HG03175 (cell line): ENCODE measurements around the gene HMGCL.
"Not testable (repeated sequence)": the region's sequence is repeated elsewhere in the genome, so short reads cannot be mapped to it uniquely, and the experiment has no call there.

Source experiments
- ATAC-seq: cut with Tn5 transposase; IDR thresholded peaks from one replicate; pipeline ENCODE4 v1.9.1; 2021; ENCODE audit warnings: mild to moderate bottlenecking, moderate library complexity; ENCODE audit not compliant: unreplicated experiment

The HMGCL gene

DNA sequence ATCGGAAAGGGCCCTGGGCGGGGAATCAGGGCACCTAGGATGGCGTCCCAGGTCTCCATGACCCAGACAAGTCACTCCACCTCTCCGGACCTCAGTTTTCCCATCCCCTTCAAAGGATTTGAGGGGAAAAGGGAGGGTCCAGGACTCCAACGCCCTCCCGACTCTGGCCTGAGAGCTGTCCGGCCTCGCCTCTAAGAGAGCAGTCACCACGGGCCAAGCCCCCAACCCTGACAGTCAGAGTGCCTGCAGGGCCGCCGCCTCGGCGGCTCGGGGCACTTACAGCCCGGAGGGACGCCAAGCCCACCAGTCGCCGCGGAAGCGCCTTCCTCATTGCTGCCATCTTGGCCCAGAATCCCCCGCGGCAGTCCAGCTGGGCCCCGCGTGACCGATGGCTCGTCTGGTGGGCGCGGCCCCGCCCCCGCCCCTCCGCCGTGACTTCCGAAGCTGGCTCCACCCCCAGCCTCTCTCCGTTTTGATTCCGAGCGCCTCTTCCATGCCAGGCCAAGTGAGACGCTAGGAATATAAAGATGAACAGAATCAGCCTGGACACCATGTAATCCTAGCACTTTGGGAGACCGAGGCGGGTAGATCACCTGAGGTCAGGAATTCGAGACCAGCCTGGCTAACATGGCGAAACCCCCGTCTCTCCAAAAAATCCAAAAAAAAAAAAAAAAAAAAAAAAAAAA is at the start of gene HMGCL:
TSS of gene HMGCL (minus strand) at position 354 of the 686 bp plus-strand sequence. CDS start at position 340, 14 bp downstream.
- peak; percentile 83 for ATAC-seq

DNA sequence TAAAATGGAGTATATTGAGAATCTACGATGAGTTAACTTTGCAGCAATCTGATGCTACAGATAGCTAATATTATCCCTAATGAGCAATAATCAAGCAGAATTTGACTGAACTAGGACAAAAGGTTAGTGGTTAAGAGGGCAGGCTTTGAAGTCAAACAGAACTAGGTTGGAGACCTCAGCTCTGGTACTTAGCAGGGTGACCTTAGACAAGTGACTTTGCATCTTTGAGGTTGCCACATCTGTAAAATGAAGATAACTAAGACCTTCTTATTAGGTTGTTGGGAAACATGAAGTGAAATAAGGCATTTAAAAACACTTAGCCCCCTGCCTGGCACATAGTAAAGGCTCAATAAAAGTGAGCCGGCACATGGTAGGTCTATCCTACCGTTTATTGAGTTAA is 47.2 kb upstream of the HMGCL start:
- no peak for ATAC-seq

DNA sequence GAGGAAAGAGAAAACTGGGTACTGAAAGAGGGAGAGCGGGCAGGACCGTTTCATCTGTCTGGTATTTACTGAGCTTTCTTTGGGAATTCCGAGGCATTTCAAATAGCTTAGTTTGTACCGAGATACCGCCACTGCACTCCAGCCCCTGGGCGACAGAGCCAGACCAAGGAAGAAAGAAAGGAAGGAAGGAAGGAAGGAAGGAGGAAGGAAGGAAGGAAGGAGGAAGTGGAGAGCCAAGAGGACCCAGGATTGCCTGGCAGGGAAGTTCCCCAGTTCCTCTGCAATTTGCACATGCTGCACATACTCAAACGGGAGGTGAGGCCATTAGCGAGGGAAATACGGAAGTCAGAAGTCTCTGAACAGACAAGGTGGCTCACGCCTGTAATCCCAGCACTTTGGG is 43.8 kb upstream of the HMGCL start:
- ATAC-seq, result no peak

GRCh38 chr1:23868557-23869016 is 43.4 kb upstream of the HMGCL start:
- no peak for ATAC-seq

- peak; percentile 93 for ATAC-seq
Measured at GRCh38 chr1:23867895-23868556, 42.8 kb upstream of the HMGCL start, which contains the start of gene FUCA1. Gene FUCA1 (minus strand): TSS chr1:23868290. CDS start chr1:23868286, 4 bp downstream.

GRCh38 chr1:23867542-23867894 is 42.3 kb upstream of the HMGCL start:
- ATAC-seq, result no peak

DNA sequence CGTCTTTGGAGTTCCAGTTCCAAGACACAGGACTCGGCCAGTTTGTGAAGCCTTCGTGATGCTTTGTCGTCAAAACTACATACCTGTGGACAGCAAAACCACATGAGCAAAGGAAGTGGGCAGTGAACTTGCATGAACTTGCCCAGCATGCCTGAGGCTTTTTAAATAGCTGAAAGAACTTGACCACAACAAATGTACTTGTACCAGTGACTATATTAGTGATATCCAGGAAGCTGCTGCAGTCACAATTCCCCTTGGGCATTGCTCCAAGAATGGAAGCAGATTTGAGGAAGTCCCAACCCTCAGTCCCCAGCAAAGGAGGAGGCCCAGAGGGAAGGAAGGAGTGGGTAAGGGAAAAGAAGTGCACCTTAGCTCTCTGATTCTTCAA is 40.3 kb upstream of the HMGCL start:
- ATAC-seq, result no peak

GRCh38 chr1:23864801-23865542 is 39.7 kb upstream of the HMGCL start:
- no peak for ATAC-seq

- ATAC-seq, result no peak
Measured at GRCh38 chr1:23862640-23863039, 37.4 kb upstream of the HMGCL start.

- no peak for ATAC-seq
Measured at GRCh38 chr1:23854568-23854967, 29.3 kb upstream of the HMGCL start.

DNA sequence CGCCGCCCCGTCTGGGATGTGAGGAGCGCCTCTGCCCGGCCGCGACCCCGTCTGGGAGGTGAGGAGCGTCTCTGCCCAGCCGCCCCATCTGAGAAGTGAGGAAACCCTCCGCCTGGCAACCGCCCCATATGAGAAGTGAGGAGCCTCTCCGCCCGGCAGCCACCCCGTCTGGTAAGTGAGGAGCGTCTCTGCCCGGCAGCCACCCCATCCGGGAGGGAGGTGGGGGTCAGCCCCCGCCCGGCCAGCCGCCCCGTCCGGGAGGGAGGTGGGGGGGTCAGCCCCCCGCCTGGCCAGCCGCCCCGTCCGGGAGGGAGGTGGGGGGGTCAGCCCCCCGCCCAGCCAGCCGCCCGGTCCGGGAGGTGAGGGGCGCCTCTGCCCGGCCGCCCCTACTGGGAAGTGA is 27.9 kb upstream of the HMGCL start:
- ATAC-seq, result not testable (repeated sequence)

- not testable (repeated sequence) for ATAC-seq
Measured at GRCh38 chr1:23851406-23851805, 26.2 kb upstream of the HMGCL start.

GRCh38 chr1:23848673-23849616 is 23.7 kb upstream of the HMGCL start:
- ATAC-seq, result no peak

DNA sequence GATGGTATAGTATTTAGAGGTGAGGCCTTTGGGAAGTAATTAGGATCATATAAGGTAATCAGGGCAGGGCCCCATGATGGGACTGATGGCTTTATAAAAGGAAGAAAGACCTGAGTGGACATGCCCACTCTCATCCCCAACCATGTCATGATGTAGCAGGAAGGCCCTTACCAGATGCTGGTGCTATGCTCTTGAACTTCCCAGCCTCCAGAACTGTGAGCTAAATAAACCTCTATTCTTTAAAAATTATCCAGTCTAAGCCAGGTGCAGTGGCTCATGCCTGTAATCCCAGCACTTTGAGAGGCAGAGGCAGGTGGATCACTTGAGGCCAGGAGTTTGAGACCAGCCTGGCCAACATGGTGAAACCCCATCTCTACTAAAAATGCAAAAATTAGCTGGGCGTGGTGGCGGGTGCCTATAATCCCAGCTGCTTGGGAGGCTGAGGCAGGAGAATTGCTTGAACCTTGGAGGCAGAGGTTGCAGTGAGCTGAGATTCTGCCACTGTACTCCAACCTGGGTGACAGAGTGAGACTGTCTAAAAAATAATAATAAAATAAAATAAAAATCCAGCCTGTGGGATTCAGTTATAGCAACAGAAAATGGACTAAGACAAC is 22.4 kb upstream of the HMGCL start:
- not testable (repeated sequence) for ATAC-seq

- ATAC-seq, result no peak
Measured at GRCh38 chr1:23845163-23845562, 19.9 kb upstream of the HMGCL start.

DNA sequence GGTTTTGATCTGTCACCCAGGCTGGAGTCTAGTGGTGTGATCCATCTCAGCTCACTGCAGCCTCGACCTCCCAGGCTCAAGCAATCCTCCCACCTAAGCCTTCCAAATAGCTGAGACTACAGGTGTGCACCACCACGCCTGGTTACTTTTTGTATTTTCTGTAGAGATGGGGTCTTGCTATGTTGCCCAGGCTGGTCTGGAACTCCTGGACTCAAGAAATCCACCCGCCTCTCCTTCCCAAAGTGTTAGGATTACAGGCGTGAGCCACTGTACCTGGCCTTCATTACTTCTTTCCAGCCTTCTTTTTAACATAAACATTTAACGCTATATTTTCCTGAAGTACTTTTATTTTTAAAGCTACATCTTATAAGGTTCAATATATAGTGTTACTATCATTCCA is 18.4 kb upstream of the HMGCL start:
- no peak for ATAC-seq

DNA sequence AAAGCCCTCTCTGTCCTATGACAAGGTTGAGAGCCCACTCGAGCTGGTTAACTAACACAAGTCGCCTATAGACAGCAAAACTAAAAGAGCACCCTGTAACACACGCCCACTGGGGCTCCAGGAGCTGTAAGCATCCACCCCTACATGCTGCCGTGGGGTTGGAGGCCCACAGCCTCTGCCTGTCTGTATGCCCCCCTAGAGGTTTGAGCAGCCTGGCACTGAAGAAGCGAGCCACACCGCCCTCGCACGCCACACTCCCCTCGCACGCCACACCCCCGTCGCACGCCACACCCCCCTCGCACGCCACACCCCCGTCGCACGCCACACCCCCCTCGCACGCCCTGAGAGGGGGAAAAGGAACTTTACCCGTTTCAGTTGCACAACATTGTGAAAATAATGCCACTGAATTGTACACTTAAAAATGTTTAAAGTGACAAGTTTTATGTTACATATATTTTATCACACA is 13.2 kb upstream of the HMGCL start:
- peak; percentile 66 for ATAC-seq

DNA sequence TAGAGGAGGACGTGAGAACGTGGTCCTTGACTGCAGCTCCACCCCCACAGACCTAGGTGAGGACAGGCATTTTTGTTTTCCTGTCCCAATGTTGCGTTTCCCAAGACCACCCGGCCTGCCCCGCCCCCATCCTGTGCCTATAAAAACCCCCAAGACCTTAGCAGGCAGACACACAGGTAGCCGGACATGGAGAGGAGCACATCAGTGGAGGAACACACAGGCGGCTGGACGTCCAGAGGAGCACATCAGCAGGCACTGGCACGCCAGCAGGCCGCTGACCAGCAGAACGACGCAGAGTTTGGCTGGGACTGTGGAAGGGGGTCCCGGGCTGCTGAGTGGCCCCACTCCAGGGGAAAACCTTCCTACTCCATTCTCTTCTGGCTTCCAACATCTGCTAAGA is 12.7 kb upstream of the HMGCL start:
- ATAC-seq, result no peak

DNA sequence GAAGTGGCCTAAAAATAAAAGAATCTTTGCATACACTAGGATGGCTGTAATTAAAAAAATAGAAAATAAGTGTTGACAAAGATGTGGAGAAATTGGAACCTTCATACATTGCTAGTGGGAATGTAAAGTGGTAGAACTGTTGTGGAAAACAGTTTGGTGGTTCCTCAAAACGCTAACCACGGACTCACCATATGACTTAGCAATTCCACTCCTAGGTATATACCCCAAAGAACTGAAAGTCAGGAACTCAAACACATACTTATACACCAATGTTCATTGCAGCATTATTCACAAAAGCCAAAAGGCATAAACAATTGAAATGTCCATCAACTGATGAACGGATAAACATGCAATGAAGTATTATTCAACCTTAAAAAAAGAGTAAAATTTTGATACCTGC is 10.8 kb upstream of the HMGCL start:
- no peak for ATAC-seq

- ATAC-seq, result not testable (repeated sequence)
Measured at GRCh38 chr1:23834156-23834555, 8.9 kb upstream of the HMGCL start.
